ENCODE results near the gene DBN1.

DBN1 gene

DNA sequence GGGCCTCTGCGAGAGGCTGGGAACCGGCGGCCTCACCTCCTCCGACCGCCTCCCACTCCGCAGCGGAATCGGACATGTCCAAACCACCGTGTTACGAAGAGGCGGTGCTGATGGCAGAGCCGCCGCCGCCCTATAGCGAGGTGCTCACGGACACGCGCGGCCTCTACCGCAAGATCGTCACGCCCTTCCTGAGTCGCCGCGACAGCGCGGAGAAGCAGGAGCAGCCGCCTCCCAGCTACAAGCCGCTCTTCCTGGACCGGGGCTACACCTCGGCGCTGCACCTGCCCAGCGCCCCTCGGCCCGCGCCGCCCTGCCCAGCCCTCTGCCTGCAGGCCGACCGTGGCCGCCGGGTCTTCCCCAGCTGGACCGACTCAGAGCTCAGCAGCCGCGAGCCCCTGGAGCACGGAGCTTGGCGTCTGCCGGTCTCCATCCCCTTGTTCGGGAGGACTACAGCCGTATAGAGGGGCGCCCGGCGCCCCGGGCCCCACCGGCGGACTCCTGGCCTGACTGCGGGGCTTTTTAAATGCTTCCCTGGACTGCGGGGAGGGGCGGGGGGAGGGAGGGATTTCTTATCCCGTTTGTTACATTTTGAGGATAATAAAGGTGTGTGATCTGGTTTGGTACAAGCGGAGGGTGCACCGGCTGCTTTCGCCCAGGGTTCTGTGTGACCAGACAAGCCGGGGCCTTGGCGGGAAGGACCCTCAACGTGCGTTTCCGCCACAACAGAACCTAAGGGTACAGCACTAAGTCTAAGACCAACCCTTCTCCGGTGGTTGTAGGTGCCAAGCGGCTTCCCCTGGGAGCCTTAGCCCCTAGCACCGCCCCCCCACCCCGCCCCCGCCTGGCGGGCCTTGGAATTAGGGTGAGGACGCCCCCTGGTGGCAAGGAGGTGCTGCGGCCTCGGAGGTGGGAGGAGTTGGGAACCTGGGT is 17.5 kb downstream of the DBN1 start:
- peak; percentile 84 for DNase-seq (ENCODE audit: low spot score)

DNA sequence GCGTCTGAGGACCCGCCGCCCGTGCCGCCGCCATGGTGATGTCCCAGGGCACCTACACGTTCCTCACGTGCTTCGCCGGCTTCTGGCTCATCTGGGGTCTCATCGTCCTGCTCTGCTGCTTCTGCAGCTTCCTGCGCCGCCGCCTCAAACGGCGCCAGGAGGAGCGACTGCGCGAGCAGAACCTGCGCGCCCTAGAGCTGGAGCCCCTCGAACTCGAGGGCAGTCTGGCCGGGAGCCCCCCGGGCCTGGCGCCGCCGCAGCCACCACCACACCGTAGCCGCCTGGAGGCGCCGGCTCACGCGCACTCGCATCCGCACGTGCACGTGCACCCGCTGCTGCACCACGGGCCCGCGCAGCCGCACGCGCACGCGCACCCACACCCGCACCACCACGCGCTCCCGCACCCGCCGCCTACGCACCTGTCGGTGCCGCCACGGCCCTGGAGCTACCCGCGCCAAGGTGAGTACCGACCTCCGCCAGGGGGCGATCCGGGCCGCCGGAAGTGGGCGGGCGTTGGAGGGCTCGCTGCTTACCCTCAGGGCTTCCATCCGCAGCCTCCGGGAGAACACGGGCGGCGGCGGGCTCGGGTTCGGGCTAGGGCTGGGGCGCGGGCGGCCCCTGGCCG is 18.3 kb downstream of the DBN1 start:
- peak; percentile 53 for DNase-seq (ENCODE audit: low spot score)

DNA sequence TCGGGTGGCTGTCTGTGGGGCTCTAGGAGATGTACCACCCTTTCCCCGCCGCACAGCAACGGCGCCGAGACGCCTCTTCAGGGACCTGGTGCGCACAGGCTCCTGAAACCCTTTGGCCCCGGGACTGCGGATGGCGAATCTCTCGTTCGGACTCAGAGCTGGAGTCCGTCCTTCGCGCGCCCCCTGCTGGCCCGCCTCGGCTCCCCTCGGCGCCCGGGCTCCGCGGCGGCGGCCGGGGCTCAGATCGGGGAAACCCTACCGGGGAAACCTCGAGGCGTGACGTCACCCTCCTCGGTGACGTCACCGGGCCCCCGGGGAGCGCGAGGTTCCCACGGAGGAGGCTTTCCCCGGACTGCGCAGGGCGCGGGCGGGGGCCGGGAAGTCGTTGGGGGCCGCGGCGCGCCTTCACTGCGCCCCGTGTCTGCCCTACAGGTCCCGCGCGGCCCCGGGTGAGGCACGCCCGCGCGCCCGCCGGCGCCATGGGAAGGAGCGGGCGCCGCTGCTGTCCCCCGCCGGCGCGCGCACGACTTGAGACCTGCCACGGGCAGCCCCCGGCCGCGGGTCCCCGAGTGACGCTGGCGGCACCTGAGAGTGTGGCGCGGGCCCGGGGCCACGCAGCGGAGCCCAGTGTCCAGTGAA is 18.9 kb downstream of the DBN1 start:
- peak; percentile 84 for DNase-seq (ENCODE audit: low spot score)

DNA sequence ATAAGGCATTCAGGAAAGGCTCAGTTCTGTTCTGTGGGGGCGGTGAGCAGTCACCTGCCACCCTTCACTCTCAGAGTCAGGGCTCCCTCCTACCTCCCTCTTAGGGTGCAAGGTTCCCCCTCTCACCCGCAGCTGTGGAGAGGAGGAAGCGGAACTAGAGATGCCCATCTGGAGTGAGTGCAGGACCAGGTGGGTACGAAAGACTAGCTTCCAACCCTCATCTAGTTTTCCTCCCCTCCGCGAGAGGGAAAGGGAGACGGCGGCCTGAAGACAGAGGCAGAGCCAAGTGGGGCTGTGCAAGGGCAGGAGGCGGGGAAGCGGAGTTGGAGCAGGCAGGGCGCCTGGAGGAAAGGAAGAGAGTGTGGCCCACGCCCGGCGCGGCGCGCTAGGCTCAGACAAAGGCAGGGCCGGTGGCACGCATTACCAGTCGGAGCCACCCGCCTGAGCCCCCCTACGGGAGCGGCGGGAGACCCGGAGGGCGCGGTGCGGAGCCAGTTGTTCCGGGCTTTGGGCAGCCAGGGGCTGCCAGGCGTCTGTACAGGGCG is 19.5 kb downstream of the DBN1 start:
- DNase-seq (ENCODE audit: low spot score): peak; percentile 64

DNA sequence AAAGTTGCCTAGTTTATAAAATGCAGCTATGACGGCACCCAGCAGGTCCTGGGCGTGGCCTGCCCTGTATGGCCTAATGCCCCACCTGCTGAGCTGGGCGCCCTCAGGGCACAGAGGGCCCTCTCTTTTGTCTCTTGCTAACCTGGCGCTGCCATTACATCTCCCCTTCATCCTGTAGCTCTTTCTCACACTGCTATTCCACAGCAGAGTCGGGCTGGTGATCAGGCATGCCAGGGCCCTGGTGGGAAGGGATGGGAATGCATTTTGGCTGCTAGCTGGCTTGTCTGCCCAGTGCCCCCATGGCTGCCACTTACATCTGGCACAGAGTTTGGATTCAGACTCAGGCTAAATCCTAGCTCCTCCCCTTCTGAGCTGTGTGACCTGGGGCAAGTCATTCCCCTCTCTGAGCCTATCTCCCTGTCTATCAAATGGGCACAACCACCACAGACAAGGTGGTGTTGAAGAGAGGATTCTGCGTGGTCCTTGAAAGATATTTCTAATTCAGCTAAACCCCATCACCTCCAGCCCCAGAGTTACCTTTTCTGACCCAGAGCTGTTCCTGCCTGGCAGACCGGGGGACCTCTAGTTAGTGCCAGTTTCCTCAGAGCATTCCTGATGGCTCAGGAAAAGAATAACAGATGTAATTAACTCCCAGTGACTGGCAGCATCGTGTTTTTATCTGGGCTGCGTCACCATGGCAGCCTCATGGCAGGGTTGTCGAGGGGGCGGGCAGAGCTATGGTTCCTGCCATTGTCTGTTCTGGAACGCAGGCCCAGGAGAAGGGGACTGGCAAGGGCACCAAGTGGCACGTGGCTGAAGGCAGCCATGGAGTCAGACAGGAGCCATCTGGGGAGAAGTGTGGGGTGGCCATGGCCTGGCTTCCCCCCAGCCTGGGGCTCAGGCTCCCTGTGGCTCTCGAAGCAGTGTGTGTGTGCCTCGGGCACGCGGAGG is 20.5 kb downstream of the DBN1 start:
- peak; percentile 70 for DNase-seq (ENCODE audit: low spot score)

DNA sequence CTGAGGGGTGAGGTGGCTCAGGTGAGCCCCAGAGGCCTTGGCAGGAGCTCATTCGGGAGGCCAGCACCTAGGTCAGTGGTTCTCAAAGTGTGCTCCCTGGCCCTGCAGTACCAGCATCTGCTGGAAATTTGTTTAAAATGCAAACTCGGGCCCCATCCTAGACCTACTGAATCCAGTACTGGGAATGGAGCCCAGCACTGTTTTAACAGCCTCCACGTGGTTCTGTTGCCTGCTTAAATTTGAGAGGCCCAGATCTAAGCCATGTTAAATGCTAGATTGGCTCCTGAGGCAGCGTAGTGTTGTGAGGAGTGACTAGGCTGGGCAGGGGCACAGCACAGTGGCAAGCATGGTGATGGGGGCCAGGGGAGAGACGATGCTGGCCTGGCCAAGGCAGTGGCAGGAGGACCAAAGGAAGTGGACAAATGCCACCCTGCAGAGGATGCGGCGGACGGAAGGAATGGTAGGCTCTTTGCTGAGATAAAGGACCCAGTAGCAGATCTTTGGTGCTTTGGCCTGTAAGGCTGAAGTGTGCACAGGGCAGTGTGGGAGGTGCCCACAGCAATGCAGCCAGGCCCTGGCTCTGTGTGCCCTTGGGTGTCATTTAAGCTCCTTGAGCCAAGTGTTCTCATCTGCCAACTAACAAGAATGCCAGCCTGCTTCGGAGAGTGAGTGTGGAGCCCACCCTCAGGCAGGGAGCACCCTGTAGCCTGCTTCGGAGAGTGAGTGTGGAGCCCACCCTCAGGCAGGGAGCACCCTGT is 22.6 kb downstream of the DBN1 start:
- DNase-seq (ENCODE audit: low spot score): no peak

DNA sequence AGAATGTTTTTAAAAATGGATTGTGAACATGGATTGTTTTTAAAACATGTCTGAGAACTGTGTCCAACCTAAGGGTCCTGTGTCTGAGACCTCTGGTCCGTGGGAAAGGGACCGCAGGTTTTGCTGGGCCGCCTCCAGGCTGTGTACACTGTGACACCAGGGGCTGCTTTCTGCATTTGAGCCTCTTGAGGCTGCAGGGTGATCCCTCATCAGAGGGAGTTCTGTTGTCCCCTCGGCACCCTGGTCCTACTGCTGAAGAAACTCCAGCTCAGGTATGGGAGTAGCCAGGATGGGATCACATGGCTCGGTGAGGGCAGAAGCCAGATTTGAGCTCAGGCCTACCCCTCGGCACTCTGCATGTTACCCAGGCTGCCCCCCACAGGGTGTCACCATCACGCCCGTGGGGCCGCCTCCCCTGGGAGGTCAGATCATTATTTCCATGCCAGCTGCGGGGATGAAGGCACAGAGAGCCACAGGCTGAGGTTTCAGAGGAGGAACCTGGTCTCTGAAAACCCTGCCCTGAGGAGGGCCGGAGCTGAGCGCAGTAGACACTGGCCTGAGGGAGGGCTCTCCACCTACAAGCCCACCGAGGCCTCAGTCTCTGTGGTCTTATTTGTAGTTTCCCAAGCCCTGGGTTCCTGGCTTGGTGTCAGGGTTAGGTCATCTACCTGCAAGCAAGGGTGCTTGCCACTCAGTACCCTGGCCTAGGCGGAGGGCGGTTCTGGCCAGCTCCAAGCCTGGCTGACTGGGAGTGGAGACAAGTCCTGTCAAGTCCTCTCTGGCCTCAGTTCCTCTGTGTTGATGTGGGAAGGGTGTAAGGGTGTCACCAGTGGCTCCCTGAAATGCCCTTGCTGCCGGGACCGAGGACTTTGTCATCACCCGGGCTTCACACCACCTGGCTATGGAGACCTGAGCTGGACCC is 24.0 kb downstream of the DBN1 start:
- DNase-seq (ENCODE audit: low spot score): no peak

DNA sequence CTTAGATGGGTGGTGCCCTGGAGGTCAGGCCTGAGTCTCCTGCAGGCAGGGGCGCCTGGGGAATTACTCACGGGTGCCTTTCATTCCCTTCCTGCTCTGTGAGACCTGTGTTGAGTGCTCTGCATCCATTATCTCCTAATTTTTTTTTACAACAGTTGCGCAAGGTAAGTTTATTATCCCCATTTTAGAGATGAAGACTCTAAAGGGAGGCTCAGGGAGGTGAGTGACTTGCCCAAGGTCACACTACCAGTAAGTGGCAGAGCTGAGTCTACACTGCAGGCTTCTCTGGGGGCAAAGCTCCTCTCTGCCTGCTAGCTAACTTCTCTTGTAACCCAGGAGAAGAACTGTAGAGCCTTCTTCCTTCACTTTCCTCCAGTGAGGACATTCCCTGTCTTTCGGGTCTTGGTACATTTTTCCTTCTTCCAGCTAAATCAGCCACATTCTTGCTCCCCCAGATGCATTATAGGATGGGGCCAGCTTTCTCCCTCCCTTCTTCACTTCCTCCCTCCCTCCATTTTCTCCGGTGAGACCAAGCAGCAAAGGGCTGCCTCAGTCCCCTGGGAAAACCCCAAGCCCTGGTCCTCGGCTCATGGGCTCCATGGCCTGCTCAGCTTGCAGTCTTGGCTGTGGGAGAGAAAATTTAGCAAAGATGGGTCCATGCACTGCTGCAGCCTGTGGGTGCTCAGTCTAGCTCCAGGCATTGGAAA is 25.0 kb downstream of the DBN1 start:
- no peak for DNase-seq (ENCODE audit: low spot score)

DNA sequence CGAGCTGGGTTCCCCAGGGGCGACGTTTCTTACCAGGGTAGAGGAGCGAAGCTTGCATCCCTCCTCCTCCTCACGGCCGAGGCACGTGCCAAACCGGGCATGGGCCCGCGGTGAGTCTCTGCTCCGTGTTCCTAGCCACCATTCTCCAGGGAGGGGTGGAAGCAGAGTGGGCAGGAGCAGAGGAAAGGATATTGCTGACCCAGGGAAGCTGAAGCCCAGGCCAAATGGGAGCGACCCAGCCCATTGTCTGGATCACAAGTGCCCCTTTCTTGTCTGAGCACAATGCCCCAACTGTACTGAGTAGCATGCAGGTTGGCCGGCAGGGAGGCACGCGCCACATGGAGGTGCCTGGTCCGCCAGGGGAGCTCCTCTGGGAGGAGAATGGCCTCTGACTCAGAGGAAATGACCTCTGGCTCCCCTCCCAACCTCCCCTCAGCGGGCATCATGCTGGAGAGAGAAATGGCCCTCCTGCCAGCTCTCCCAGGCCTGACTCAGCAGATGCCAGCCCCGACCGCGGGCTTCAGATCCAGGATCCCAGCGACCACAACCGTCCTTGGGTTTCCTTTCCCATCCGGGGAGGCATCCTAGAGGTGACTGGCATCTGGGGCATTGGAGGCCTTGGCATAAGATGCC is 25.7 kb downstream of the DBN1 start:
- peak; percentile 92 for DNase-seq (ENCODE audit: low spot score)

DNA sequence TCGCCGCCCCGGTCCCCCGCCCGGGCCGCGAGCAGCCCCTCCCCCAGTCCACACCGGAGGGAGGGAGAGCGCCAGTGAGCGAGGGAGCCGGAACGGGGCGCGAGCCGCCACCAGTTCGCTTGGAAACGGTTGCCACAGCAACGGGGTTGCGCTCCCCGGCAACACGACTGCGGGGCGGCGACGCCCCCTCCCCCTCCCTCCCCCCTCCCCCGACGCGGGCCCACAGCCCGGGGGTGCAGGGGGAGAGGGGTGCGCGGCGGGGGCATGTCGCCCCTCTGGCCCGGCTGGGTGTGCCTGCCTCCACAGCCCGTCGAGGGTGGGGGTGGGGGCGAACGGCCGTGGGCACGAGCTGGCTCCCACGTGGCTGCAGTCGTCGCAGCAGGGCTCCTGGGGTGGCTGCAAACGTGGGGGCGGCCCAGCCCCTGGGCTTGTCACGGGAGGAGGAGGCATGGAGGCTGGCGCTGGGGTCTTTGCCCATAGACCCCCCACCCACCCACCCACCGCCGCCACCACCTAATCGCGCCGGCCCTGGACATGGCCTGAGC is 26.3 kb downstream of the DBN1 start:
- peak; percentile 75 for DNase-seq (ENCODE audit: low spot score)

DNA sequence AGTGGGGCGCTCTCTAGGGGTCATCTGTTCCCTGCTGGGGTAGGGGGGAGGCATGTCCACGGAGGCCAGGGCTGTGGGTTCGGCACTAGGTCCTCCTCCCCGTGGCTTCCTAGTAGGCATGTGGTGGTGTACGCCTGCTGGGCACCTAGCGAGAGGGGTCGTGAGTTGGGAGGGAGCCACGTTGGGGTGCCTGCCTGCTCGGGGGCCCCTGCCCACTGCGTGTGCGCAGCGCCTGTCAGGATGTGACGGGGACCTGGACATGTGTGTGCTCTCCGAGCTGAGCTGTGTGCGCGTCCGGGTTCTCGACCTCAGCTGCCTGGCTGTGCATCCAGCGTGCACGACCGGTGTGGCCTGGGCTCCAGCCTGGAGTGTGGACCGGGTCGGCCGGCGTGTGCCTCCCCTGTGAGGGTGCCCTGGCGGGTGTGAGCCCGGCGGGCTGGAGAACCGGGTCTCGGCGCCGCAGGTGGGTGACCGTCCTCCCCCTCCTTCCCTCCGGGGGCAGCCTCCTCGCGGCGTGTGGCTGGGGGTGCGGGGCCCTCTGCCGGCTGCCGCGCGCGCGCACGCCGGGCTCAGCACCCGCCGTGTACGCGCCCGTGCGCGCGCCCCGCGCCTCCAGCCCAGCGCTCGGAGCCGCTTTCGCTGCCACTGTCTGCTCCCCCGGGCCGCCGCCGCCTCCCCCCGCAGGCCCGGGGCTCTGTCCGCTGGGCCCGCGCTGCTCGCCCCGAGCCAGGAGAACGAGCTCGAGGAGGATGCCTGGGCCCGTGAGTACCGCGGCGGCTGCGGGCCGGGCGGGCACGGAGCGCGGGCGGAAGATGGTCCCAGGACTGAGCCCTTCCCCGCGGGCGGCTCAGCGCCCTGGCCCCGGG is 27.0 kb downstream of the DBN1 start, which contains the start of gene PRR7:
TSS of gene PRR7 (plus strand) at position 615 of the 866 bp plus-strand sequence. CDS start 8,254 bp downstream, outside the sequence.
- DNase-seq (ENCODE audit: low spot score): peak; percentile 85

DNA sequence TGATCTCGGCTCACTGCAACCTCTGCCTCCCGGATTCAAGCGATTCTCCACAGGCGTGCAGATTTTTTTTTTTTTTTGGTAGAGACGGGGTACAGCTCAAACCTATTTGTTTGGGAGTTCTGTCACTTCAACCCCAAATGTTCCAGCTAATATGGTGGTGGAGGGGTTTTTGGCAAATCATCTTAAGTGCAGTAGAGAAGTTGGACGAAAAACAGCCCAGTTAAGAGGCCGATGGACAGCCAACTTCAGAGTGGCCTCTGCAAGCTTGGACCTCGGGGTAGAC is 27.6 kb downstream of the DBN1 start:
- no peak for DNase-seq (ENCODE audit: low spot score)

DNA sequence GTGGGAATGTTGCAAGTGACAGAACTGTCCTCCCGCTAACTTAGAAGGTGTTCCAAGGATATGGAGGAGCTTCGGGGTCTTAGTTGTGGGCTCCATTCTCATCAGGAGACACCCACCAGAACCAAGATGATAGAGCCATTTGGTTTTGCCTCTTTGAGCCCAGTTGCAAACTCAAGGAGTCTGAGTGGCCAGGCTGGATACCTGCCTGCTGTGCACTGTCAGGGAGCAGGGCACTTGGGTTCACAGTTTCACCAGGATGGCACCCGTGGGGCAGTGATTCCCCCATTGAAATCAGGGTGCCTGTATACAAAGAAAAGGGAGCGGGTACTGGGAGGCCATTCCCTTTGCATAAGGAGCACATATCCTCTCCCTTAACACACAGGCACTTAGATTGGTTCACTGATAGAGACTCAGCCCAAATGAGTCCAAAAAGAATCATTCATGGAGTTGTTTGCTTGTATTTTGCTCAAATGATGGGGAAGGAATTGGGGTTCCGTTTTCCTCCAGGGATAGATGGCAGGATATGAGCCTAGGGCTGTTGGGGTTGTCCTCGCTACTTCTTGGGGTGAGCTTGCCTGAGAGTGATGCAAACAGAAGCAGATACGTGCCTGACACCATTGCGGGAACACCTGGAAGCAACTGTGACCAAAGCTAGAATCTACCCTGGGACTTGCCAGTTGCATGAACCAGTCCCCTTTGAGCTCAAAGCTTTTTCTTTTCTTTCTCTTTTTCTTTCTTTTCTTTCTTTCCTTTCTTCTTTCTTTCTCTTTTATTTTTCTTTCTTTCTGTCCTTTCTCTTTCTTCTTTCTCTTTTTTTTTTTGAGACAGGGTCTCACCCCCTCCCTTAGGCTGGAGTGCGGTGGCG is 28.1 kb downstream of the DBN1 start:
- DNase-seq (ENCODE audit: low spot score): no peak

DNA sequence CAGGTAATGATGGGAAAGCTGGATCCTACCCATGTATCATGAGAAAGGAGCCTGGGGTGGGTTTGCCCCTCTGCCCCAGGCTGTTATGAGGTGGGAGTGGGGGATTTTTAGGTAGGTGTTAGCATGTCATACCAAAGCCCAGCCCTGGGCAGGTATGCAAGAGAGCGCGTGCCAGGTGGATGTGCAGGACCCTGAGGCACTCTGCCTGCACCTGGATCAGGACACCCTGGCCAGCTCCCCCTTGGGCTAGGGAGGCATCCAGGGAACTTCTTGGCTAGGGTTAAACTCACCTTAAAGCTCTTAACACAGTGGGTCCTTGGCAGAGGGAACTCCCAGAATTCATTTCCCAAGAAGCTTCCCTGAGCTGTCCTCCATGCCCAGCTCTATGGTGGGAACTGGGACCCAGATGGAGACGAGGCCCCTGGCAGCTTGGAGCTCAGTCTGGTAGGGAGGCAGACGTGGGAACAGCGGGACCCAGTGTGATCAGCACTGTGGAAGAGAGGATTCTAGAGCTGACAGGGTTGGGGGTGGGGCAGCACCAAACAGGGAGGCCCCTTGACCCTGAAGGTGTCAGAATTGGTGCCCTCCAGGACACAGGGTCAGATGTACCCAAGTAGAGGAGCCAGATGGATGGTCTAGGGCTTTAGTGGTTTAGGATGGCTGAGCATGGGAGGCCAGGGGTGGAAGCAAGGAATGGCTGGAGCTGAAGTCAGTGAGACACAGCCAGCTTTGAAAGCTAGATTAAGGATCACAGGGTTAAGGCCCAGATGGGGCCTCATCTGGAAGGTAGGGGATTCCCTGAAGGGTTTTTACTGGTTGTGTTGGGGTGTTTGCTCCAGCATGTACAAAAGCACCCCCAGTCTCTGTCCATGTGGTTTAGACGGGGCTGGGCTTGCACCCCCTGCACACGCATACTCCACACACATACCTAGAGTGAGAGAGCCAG is 29.1 kb downstream of the DBN1 start:
- DNase-seq (ENCODE audit: low spot score): no peak

Data from putamen (tissue), 1 donor.